Activated naive CD8-positive, alpha-beta T cell treated with anti-CD3 and anti-CD28 coated beads, Interleukin-2, amount 10 ng/mL, durations not matched to agents 7 days and 5 days (primary cell): ENCODE data around the gene STK16. TPM values are rescaled to one million over a fixed set of nuclear protein-coding genes. Genes with fewer than 3 reads are reported as not detected.
A peak's percentile ranks its signal among the peaks of the same experiment; 100 is the strongest.

Source experiments
- ATAC-seq: fragments of 150-1000 bp; cut with Tn5 transposase; one replicate; pipeline ENCODE4 v1.10.0; 2021; ENCODE audit warnings: low read depth, moderate library complexity
- POLR2A ChIA-PET: fragments of 350-600 bp; sonication (Branson Sonifier 250); formaldehyde crosslinking; loops from one replicate; lab custom pipeline; 2021; ENCODE audit warnings: antibody characterized with exemption; lab: Charles Lee
- DNase-seq: peaks from one replicate; pipeline ENCODE4 v3.0.0; 2021
- H3K27ac Mint-ChIP-seq: one replicate; pipeline ENCODE4 v1.8.0; 2022; ENCODE audit warnings: mild to moderate bottlenecking, mixed read lengths
- H3K27me3 Mint-ChIP-seq: one replicate; pipeline ENCODE4 v1.8.0; 2022; ENCODE audit warnings: mild to moderate bottlenecking, moderate library complexity, mixed read lengths
- H3K36me3 Mint-ChIP-seq: one replicate; pipeline ENCODE4 v1.8.0; 2021; ENCODE audit warnings: mild to moderate bottlenecking, mixed read lengths
- H3K4me1 Mint-ChIP-seq: one replicate; pipeline ENCODE4 v1.8.0; 2021; ENCODE audit warnings: mixed read lengths
- H3K4me3 Mint-ChIP-seq: one replicate; pipeline ENCODE4 v1.8.0; 2022; ENCODE audit warnings: mild to moderate bottlenecking, moderate library complexity, mixed read lengths
- H3K9me3 Mint-ChIP-seq: one replicate; pipeline ENCODE4 v1.8.0; 2021; ENCODE audit warnings: mixed read lengths
- total RNA-seq, 2 experiments: library from RNA; stranded (reverse); gene quantifications; one replicate each; pipeline ENCODE4 v1.2.3, GENCODE V29; 2021

Gene STK16
- total RNA-seq, 2 experiments from 2014 or later = 34.0 to 36.0 TPM

GRCh38 chr2:219230059-219230540, 15.2 kb upstream of the STK16 start:
- no peaks in the 10 kb centered on the region for H3K27me3 Mint-ChIP-seq
- no peaks in the 10 kb centered on the region for H3K9me3 Mint-ChIP-seq
- H3K36me3 Mint-ChIP-seq = peaks cover 37% of the 10 kb centered on the region
- POLR2A ChIA-PET = interaction anchor here (1.2 to 5.5 kb wide), 16 partner anchors 8 to 69 kb away, joined by 3 to 83 read pairs (median 12); partner anchors contain the start of genes ABCB6, CNPPD1, DNAJB2 and GLB1L
- DNase-seq = peak; percentile 59
- H3K27ac Mint-ChIP-seq = peak overlapping the region; percentile 93
- H3K4me1 Mint-ChIP-seq = peaks cover 37% of the 10 kb centered on the region
- peak overlapping the region; percentile 90 for H3K4me3 Mint-ChIP-seq
- ATAC-seq = peak; percentile 11

GRCh38 chr2:219234331-219234730, 10.9 kb upstream of the STK16 start:
- DNase-seq = no peak
- H3K27ac Mint-ChIP-seq = no peak overlapping the region
- no peak overlapping the region for H3K4me3 Mint-ChIP-seq
- ATAC-seq = no peak
- H3K9me3 Mint-ChIP-seq = no peaks in the 10 kb centered on the region
- no peaks in the 10 kb centered on the region for H3K27me3 Mint-ChIP-seq
- H3K36me3 Mint-ChIP-seq = peaks cover 48% of the 10 kb centered on the region
- POLR2A ChIA-PET = interaction anchor here (0.7 to 1.2 kb wide), 2 partner anchors 11 to 18 kb away, joined by 3 to 4 read pairs; partner anchors contain the start of genes GLB1L and STK16
- peaks cover 18% of the 10 kb centered on the region for H3K4me1 Mint-ChIP-seq

- H3K27ac Mint-ChIP-seq = peak overlapping the region; percentile 75
- POLR2A ChIA-PET = interaction anchor here (2.7 kb wide), 1 partner anchor 13 kb away, joined by 12 read pairs; the partner anchor contains the start of genes ANKZF1 and ATG9A
Observed at GRCh38 chr2:219243291-219243761, 2.0 kb upstream of the STK16 start.

GRCh38 chr2:219244789-219245147, 511 bp upstream of the STK16 start:
- no peak for ATAC-seq
- H3K27ac Mint-ChIP-seq = peak overlapping the region; percentile 90
- H3K36me3 Mint-ChIP-seq = peaks cover 25% of the 10 kb centered on the region
- H3K4me1 Mint-ChIP-seq = peaks cover 54% of the 10 kb centered on the region
- H3K27me3 Mint-ChIP-seq = no peaks in the 10 kb centered on the region
- peak overlapping the region; percentile 99 for H3K4me3 Mint-ChIP-seq
- DNase-seq = no peak
- no peaks in the 10 kb centered on the region for H3K9me3 Mint-ChIP-seq
- POLR2A ChIA-PET = interaction anchor here (1.0 to 2.9 kb wide), 16 partner anchors 9 to 74 kb away, joined by 3 to 38 read pairs (median 6); partner anchors contain the start of genes ABCB6, ANKZF1, ATG9A and DNAJB2

More at GRCh38 chr2:219243291-219243761, 2.0 kb upstream of the STK16 start:
- Mint-ChIP-seq H3K4me1 (peaks cover 42% of the 10 kb centered on the region), H3K36me3 (peaks cover 11% of the 10 kb centered on the region), H3K27me3 (no peaks in the 10 kb centered on the region), H3K9me3 (no peaks in the 10 kb centered on the region), H3K4me3 (peak overlapping the region; percentile 71)
- DNase-seq = no peak
- no peak for ATAC-seq

GRCh38 chr2:219245899-219246230, 586 bp downstream of the STK16 start:
- Mint-ChIP-seq H3K27ac (peak overlapping the region; percentile 90), H3K4me1 (peaks cover 65% of the 10 kb centered on the region), H3K9me3 (no peaks in the 10 kb centered on the region), H3K36me3 (peaks cover 35% of the 10 kb centered on the region), H3K4me3 (peak overlapping the region; percentile 99), H3K27me3 (no peaks in the 10 kb centered on the region)
- POLR2A ChIA-PET = interaction anchor here (0.5 to 2.9 kb wide), 13 partner anchors 8 to 119 kb away, joined by 3 to 38 read pairs (median 8); partner anchors contain the start of genes ABCB6, ANKZF1, ATG9A and DNAJB2
- ATAC-seq = no peak
- DNase-seq = no peak

- no peak for ATAC-seq
- H3K27ac Mint-ChIP-seq = peak overlapping the region; percentile 90
- POLR2A ChIA-PET = interaction anchor here (1.0 to 2.9 kb wide), 7 partner anchors 17 to 75 kb away, joined by 4 to 35 read pairs (median 9); partner anchors contain the start of genes ANKZF1, ATG9A, DNAJB2 and ZFAND2B
- H3K27me3 Mint-ChIP-seq = no peaks in the 10 kb centered on the region
- H3K4me3 Mint-ChIP-seq = peak overlapping the region; percentile 99
- no peak for DNase-seq
- no peaks in the 10 kb centered on the region for H3K9me3 Mint-ChIP-seq
- H3K36me3 Mint-ChIP-seq = peaks cover 42% of the 10 kb centered on the region
- H3K4me1 Mint-ChIP-seq = peaks cover 72% of the 10 kb centered on the region
Observed at GRCh38 chr2:219246559-219246958, 1.3 kb downstream of the STK16 start.

GRCh38 chr2:219247678-219248642, 2.7 kb downstream of the STK16 start:
- H3K27ac Mint-ChIP-seq = peak overlapping the region; percentile 90
- peak overlapping the region; percentile 99 for H3K4me3 Mint-ChIP-seq
- POLR2A ChIA-PET = interaction anchor here (0.8 to 8.4 kb wide), 12 partner anchors 18 to 72 kb away, joined by 3 to 56 read pairs (median 6); partner anchors contain the start of genes ABCB6, ANKZF1, ATG9A and CNPPD1
- no peaks in the 10 kb centered on the region for H3K27me3 Mint-ChIP-seq
- DNase-seq (peak; percentile 63), ATAC-seq (peak; percentile 59)
- peaks cover 79% of the 10 kb centered on the region for H3K4me1 Mint-ChIP-seq
- H3K9me3 Mint-ChIP-seq = no peaks in the 10 kb centered on the region
- H3K36me3 Mint-ChIP-seq = peaks cover 53% of the 10 kb centered on the region

- POLR2A ChIA-PET = interaction anchor here (0.5 to 8.4 kb wide), 13 partner anchors 11 to 250 kb away, joined by 3 to 56 read pairs (median 6); partner anchors contain the start of genes ABCB6, ANKZF1, ATG9A and CNPPD1
- peaks cover 53% of the 10 kb centered on the region for H3K36me3 Mint-ChIP-seq
Observed at GRCh38 chr2:219248845-219249202, 3.5 kb downstream of the STK16 start.

GRCh38 chr2:219249203-219249980, 4.1 kb downstream of the STK16 start:
- Mint-ChIP-seq H3K4me3 (peak overlapping the region; percentile 99), H3K27ac (peak overlapping the region; percentile 90), H3K4me1 (peaks cover 70% of the 10 kb centered on the region), H3K36me3 (peaks cover 53% of the 10 kb centered on the region), H3K27me3 (no peaks in the 10 kb centered on the region), H3K9me3 (no peaks in the 10 kb centered on the region)
- DNase-seq = peak; percentile 53
- no peak for ATAC-seq
- POLR2A ChIA-PET = interaction anchor here (0.5 to 8.4 kb wide), 20 partner anchors 10 to 1019 kb away, joined by 3 to 56 read pairs (median 6); partner anchors contain the start of genes ABCB6, ANKZF1, ATG9A and CNPPD1

More at GRCh38 chr2:219248845-219249202, 3.5 kb downstream of the STK16 start:
- DNase-seq (no peak), ATAC-seq (no peak)
- peak overlapping the region; percentile 99 for H3K4me3 Mint-ChIP-seq
- H3K4me1 Mint-ChIP-seq = peaks cover 74% of the 10 kb centered on the region
- H3K9me3 Mint-ChIP-seq = no peaks in the 10 kb centered on the region
- no peaks in the 10 kb centered on the region for H3K27me3 Mint-ChIP-seq
- H3K27ac Mint-ChIP-seq = peak overlapping the region; percentile 90

- no peak for ATAC-seq
- no peaks in the 10 kb centered on the region for H3K27me3 Mint-ChIP-seq
- peaks cover 53% of the 10 kb centered on the region for H3K36me3 Mint-ChIP-seq
- peak overlapping the region; percentile 90 for H3K27ac Mint-ChIP-seq
- peak overlapping the region; percentile 99 for H3K4me3 Mint-ChIP-seq
- POLR2A ChIA-PET = interaction anchor here (0.6 to 8.4 kb wide), 14 partner anchors 10 to 1020 kb away, joined by 3 to 56 read pairs (median 6); partner anchors contain the start of genes ABCB6, ANKZF1, ATG9A and CNPPD1
- H3K4me1 Mint-ChIP-seq = peaks cover 69% of the 10 kb centered on the region
- no peak for DNase-seq
- H3K9me3 Mint-ChIP-seq = no peaks in the 10 kb centered on the region
Observed at GRCh38 chr2:219250049-219250781, 4.9 kb downstream of the STK16 start.

GRCh38 chr2:219251656-219252055, 6.4 kb downstream of the STK16 start:
- POLR2A ChIA-PET = interaction anchor here (0.6 to 8.4 kb wide), 8 partner anchors 10 to 76 kb away, joined by 3 to 83 read pairs (median 30); partner anchors contain the start of genes ANKZF1, ATG9A, CNPPD1 and DNAJB2
- Mint-ChIP-seq H3K9me3 (no peaks in the 10 kb centered on the region), H3K4me3 (peak overlapping the region; percentile 99), H3K4me1 (peaks cover 62% of the 10 kb centered on the region), H3K27ac (peak overlapping the region; percentile 90), H3K36me3 (peaks cover 49% of the 10 kb centered on the region), H3K27me3 (no peaks in the 10 kb centered on the region)
- DNase-seq (no peak), ATAC-seq (no peak)
